ENCODE measurements around the gene PPP1R3D.

PPP1R3D gene

DNA sequence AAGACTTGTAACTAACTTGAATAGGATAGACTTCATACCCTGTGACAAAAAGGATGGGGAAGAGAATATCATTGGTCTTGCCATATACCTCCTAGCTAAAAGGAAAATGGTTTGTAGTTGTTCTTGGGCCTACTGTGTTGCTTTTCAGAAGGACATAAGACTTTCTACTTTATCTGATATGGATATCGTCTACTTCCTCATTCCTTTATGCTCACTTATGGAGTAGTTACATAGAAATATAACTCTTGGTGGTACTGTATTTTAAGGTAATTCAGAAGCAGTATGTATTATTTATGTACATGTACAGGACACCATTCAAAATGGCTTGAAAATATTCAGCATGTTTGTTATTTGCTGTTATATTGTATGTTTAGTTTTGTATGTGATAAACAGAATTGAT lies 8.1 kb upstream of the PPP1R3D start:
- no peak for DNase-seq

DNA sequence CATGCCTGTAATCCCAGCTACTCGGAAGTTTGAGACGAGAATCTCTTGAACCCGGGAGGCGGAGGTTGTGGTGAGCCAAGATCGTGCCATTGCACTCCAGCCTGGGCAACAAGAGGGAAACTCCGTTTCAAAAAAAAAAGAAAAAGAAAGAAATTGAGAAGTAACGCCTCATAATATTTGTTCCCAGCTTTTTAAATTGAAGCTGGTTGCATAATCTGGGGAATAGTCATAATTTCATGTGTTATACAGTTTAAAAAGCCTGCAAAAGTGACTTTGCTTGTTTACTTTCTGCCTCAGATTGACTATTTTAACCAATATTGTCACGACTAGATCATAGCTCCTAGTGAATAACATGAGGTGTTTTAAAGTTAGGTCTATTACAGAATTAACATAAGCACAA lies 7.3 kb upstream of the PPP1R3D start:
- no peak for DNase-seq

DNA sequence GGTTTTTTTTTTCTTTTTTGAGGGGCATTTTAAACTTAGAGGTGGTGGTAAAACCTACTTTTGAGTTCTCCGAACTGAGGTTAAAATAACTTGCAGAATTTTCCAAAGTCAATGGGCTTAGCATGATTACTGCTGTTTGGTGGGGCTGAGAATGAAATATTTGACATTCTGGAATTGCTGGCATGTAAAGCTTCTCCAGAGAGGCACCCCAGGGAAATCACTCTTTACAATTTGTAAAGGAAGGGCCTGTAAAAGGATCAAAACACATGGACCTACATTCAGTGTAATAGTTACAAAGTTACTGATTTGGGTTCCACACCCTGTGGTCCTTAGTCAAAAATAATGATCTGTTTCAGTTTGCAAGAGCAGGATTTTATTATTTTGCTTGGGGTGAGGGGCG lies 5.6 kb upstream of the PPP1R3D start:
- DNase-seq, result no peak

DNA sequence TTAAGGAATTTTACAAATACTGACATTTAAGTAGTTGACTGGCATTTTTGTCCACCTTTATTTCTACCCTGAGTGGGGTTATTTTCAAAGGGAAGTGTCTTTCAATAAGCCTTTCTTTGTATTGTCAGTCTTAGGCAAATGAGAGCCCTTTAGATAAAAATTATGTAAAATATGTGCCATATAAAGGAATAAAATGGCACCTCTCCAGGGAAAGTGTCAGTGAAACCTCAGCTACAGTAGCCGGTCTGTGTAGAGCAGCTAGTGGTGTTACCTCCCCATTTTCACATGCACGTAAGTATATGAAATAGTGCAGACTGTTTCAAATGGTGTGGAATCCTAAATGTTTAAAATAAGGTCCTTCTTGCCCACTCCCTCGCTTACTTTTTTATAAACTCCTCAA lies 5.1 kb upstream of the PPP1R3D start:
- no peak for DNase-seq

DNA sequence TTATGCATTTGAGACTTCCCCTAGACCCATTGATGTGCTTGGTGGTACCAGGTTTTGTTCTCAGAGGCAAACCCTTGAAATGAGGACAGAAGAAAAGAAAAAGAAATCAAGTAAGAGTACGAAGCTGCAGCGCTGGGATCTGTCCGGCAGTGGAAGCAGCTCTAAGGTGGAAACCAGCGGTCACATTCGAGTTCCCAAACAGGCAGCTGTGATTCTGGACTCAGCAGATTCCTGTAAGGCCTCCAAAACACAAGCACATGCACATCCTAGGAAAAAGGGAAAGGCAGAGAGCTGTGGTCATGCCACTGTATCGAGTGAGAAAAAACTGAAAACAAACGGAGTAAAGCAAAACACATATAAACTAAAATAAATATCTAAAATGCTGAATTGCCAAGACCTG lies 4.6 kb upstream of the PPP1R3D start:
- no peak for DNase-seq

DNA sequence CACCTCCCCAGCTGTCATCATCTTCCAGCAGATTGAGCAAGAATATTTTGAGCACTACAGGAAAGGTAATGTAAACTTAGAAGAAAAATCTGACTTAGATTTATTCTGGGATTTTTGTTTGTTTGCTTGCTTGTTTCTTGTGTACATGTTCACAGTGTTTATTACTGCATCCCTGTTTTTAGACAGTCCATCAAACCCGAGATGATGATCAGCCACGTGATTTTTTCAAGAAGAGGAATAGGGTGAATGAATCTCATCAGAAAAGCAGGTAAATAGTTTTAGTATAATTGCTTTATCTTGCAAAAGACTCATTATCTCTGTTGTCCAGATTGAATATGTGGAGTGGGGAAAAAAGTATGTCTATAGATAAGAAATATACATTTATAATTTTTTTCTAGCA lies 2.1 kb upstream of the PPP1R3D start:
- DNase-seq, result no peak

DNA sequence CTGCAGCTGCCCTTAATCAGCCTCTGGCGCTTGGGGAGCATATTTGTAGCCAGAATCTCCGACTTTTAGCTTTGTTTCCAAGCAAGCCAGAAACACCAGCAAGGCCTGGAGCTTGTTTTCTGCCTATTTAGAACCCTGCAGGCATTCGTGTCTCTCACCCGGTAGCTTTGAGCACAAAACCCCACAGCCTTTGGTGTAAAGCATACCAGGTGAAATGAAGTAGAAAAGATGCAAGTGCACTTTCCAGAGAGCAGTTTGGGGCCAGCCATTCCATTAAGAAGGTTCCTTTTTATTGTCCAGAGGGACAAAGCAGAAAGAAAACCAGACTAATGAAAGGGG lies 820 bp upstream of the PPP1R3D start:
- DNase-seq, result no peak

DNA sequence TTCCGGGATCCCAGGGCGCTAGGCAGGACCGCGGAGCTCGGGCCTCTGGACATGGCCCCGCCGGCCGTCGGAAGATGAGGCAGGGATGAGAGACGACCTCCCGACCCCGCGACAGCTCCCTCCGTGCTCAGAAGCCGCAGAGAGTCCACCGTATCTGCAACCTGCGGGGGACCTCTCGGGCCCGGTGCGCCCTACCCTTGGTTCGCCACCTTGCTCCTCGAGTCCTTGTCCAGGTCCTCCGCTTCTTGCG lies 301 bp downstream of the PPP1R3D start:
- no peak for DNase-seq

DNA sequence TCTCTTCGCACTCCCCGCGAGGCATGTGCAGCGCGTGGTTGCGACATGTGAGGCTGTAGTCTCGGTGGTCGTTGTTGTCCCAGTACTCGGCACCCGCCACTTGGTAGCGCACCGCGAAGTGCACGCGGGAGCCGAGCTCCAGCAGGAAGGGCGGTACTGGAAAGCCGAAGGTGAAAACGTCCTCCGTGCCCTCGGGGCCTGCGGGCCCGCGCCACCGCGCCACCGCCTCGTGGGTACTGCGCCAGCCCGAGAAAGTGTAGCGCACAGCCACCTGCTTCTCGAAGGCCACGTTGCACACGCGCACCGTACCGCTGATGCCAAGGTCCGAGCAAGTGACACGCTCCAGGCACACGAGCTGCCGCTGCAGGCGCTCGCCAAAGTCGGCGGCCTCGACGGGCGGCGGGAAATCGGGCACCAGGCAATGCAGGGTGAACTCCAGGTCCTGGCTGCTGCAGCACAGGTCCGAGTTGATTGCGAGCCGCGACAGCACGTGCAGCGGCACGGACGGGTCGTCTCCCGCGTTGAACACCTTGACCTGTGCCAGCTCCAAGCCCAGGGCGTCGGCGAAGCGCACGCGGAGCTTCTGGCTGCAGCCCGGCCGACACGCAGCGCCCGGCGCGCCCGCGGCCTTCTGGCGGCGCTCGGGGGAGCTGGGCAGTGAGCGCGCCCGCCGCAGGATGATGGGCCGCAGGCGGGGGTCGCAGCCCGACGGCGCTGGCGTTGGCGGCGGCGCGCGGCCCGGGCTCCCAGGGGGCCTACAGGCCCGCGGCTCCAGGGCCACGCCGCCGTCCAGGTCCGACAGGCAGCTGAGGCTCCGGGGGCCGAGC lies 840 bp downstream of the PPP1R3D start:
- no peak for DNase-seq

DNA sequence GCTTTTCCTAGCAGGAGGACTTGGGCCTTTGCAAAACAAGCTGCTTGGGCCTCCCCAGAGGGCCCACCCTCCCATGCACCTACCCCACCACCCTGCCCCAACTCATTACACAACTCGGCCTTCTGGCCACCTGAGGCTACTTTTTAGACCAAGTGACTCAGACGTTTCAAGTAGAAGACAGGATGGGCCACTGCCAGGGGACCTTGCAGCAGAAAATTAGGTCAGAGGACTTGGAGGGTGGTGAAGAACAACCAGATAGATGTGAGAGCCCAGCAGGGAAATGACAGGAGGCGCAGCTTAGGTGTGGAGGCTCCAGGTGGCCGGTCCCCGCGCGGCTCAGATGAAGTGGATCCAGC lies 1.4 kb downstream of the PPP1R3D start:
- no peak for DNase-seq

DNA sequence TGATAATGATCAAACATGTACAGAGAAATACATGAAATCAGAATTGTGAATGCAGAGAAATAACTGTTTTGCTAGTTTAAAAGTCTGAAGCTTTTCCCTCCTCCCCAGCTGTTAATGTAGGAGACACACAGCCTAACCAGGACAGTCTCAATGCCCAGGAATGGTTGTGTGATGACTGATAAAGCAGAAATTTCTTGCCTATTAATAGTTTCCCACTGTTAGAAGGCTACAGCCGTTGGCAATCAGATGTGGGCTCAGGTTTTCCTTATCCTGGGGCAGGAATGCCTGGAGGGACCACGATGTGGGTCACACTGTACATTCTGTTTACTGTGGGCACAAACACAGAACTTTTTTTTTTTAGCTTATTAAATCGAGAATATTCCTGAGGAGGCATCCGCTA lies 1.9 kb downstream of the PPP1R3D start:
- DNase-seq, result no peak

DNA sequence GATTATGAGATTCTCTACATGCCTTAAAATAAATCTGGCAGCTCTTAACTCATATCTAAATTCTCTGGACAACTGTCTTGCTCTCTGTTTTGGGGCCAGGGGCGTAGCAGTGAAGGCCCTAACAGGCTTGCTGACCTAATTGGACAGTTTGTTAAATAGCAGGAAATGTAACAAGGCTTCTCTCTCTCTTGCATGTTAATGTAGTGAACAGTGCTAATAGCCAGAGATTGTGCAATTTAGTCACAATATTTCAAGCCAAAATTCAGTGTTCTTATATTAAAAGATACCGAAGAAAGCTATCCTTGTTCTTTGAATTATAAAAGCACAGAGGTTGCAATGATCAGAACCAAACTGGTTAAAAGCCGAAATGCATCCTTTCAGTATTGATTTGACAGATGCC lies 3.0 kb downstream of the PPP1R3D start:
- DNase-seq, result no peak

DNA sequence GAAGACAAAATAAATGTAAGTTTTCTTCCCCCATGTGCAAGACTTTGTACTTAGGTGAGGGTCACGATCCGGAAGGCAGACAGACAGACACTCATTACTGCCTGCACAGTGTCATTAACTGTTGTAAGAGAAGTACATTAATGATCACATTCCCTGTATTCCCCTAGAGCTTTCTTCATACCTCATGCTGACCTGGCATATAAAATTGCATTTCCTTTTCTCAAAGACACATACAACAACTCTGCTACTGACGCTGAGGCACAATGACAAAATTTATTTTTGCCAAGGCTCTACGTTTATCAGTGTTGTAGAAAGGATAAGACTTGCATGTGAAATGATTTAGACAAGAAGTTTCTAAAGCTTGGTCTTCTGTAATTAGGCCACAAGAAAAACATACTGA lies 3.7 kb downstream of the PPP1R3D start:
- no peak for DNase-seq

DNA sequence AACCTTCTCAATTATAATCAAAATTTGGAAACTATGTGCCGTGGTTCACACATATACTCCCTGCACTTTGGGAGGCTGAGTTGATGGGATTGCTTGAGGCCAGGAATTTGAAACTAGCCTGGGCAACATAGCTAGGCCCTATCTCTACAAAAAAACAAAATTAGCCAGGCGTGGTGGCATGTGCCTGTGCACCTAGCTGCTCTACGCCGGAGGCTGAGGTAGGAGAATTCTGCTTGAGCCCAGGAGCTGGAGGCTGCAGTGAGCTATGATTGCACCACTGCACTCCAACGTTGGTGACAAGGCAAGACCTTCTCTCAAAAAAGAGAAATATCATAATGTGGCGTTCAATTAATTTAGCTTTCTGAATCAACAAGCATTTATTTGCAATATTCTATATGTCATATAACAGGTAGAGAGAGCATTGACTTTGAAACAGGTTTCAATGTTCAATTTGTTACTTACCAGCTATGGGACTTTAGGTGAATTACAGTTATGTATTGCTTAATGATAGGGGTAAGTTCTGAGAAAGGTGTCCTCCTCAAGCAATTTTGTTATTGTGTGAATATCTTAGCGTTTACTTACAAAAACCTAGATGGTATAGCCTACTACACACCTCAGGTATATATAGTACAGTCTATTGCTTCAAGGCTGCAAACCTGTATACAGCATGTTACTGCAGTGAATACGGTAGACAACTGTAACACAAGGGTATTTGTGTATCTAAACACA lies 4.5 kb downstream of the PPP1R3D start:
- DNase-seq, result no peak

DNA sequence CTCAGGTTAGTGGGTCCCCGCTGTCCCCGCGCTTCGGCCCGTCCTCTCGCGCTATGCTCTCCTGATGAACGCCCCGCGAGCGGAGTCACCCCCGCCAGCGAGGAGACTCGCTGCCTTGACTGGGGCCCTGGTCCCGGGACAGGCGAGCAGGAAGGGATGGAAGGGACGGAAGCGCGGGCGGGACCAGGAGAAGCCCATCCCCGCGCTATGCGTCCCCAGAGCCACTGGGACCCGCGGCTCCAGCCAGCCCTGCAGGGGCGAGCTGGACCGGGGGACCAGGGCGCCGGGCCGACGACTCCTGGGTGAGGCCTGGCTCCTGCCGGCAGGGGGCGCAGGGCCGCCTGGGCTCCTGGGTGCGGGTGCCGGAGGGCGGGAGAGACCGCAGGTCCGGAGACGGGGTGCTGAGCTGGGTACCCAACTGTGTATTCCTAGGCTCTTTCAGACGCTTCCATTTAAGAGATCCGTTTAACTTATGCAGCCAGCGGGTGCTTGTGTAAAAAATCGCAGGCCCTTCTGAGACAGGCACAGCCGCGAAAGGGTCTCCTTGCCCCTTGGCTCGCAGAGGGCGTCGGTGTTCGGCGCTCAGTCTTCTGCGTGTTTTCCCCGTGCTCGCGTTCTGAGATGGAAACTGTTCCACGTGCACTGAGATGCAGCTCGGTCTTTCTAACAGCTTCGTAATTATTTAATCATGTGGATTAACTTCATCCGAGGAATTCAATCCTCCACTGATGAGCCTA lies 6.1 kb downstream of the PPP1R3D start:
- peak; percentile 78 for DNase-seq

DNA sequence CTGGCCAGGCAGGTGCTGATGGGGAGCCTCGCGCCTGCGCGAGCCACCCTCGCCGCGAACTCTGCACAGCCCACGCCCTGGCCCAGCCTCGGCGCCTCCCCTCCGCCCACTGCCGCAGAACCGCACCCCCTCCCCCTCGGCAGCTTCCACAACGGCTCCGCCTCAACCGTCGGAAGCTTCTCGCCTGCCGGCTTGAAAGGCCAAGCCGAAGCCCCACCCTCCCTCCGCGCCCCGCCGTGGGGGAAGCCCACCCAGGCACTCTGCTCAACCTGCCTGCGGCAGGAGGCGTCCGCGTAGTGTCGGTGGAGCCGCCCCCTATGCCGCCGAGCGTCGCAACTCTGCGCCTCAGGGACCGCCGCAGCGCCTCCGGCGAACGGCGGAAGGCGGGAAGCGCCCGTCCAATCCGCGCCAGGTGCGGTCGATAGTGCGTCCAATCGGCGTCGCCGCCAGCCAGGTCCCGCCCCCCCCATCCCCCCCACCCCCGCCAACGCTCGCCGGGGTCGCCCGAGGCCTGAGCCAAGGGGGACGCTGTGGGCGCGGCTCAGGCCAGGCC lies 6.7 kb downstream of the PPP1R3D start, which contains the start of gene SYCP2:
Gene SYCP2 (minus strand): TSS at position 342 of the 553 bp plus-strand sequence. CDS start 11,224 bp downstream, outside the sequence.
- peak; percentile 48 for DNase-seq

DNA sequence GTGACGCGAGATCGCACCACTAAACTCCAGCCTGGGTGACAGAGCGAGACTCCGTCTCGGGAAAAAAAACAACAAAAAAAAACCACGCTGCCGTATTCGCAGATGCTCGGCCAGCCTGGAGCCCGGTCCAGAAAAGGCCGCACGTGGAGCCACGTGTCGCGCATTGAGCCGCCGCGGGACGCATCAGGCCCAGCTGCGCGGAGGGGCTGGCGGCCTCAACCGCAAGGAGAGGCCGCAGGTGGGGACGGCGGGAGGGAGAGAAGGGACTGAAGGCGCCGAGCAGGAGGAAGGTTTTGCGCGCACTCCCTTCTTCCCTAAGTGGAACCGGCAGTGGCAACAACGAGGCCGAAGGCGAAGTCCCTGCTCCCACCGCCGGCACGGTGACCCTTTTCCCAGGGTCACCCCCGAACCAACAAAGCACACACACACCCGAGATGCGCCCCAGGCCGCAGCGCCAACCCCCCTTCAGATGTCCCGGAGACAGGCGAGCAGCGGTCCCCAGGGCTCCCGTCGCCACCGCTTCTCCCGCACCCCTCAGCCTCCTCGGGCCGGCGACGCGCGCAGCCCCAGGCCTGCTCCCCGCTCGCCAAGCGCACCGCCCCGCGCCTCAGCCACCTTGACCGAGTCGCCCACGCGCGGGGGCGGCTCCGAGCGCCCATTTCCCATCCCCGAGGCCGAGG lies 7.3 kb downstream of the PPP1R3D start:
- no peak for DNase-seq

DNA sequence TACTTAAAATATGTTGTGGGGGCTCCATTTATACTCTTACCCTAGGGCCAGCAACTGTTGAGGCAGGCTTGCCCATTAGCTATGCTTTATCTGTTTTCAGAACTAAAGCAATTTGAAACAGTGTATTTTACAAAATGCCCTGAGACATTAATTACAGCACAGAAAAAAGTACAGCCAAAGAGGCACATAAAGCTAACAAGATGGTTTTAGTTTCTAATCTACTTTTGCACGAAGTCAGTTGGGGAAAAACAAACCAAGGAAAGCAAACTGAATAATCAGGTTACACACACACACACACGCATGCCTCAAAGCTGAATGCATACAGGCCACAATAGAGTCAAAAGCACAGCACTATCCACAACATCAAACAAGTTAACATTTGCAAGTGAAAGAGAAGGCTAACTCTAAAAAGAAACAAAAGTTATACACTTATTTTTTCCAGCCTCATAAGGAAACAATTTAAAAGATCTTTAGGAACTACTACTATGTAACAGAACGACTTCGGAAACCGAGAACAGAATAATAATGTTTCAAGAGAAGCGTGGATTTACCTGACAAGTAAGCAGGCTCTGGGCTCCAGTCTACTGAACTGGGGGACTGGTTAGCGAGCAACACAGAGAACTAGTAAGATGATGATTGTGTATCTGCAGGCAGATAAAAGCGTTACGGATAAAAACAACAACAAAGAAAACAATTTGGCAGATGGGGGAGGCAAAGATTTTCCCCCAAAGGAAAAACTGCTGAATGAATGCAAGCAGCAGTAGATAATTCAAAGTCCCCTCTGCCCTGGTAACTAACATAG lies 8.4 kb downstream of the PPP1R3D start:
- DNase-seq, result no peak

DNA sequence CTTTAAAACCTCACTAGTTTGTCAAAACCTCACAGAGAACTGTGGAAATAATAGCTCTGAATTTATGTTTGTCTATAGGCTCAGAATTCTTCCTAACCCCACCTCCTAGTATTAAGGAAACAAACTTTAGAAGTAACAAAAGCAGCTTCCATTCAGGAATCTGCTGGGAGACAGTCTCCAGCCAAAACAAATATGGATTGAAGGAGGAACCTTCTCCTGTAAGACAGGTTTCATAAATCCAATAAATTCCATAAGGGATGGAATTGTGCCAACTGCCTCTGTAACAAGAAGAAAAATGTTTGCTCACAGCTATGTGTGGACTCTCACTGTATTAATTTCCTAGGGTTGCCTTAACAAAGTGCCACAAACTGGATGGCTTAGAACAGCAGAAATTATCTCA lies 14.2 kb downstream of the PPP1R3D start:
- DNase-seq, result no peak

DNA sequence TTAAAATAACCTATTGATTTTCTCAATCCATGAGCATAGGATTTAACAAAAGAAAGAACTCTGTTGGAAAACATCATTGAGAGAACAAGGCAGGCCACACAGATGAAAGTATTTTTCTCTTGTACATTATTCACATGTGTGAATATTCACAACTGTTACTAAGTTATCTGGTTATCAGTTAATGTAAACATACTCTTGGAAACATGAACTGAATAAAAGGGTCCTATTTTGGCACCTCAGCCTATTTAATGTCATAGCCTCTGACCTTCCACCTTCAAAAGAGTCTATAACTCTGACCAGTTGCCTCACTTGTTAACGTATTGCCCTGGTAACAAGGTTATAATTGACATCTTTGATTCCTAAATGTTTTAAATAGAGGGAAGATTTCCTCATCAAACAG lies 14.7 kb downstream of the PPP1R3D start:
- no peak for DNase-seq

DNA sequence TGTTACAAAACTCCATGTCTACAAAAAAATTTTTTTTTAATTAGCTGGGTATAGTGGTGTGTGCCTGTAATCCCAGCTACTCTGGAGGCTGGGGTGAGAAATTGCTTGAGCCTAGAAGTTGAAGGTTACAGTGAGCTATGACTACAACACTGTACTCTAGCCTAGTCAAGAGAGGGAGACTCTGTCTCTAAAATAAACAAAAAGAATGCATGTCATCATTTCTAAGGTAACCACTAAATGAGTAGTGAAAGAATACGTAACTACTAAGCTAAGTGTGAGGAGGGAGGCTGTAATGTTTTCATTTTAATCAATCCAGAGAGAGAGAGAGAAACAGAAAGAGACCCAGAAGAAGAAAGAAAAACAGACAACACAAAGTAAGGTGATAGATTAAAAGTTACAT lies 16.6 kb downstream of the PPP1R3D start:
- no peak for DNase-seq

DNA sequence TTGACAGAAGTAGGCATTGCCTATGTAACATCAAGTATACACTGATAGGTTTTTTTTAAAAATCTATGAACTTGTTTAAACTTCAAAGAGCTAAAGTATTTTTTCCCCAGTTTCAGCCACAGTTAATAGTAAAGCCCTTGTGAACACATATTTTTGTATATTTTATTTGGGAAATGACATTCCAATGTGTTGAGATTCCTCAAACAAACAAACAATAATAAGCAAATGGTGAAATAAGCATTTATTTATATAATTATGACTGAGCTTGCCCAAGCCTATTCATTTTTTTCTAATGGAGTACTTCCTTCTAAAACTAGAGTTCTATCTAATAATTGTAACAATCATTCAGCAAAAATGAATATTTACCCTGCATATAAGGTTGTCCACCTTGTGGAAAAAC lies 19.2 kb downstream of the PPP1R3D start:
- no peak for DNase-seq

Data from T-helper 9 cell (primary cell).